CD4-positive, alpha-beta memory T cell (primary cell): ENCODE data around the gene GPC6. TPM values are rescaled to one million over a fixed set of nuclear protein-coding genes. Genes with fewer than 3 reads are reported as not detected.

ENCODE experiments used
- CTCF ChIA-PET: fragments of 350-600 bp; sonication (Branson Sonifier 250); formaldehyde crosslinking; loops from one replicate; lab custom pipeline; 2021; ENCODE audit warnings: inconsistent platforms; ENCODE audit not compliant: partially characterized antibody; lab: Charles Lee
- POLR2A ChIA-PET: fragments of 350-600 bp; sonication (Branson Sonifier 250); formaldehyde crosslinking; loops from one replicate; lab custom pipeline; 2021; ENCODE audit not compliant: partially characterized antibody; lab: Charles Lee
- DNase-seq, 5 donors: peaks; one replicate each; pipeline versions ENCODE4 v3.0.0 to v3.0.0-alpha.2; 2020 to 2022; ENCODE audit warnings: mixed read lengths in 1 of 5
- H3K27ac ChIP-seq: one replicate; pipeline ENCODE4 v1.7.0; 2013; ENCODE audit warnings: low read depth, low read length
- H3K27me3 ChIP-seq: 2 replicates; pipeline ENCODE4 v1.7.0; 2013; ENCODE audit warnings: mild to moderate bottlenecking, low read length, moderate library complexity; ENCODE audit not compliant: insufficient read depth
- H3K36me3 ChIP-seq: 2 replicates; pipeline ENCODE4 v1.7.0; 2013; ENCODE audit warnings: mild to moderate bottlenecking, low read length, moderate library complexity; ENCODE audit not compliant: insufficient read depth
- H3K4me1 ChIP-seq: 2 replicates; pipeline ENCODE4 v1.7.0; 2013; ENCODE audit warnings: mild to moderate bottlenecking, low read length, moderate library complexity; ENCODE audit not compliant: insufficient read depth
- H3K4me3 ChIP-seq, 2 donors: one replicate each; pipeline ENCODE4 v1.7.0; 2013; ENCODE audit warnings: low read length in 2 of 2, mild to moderate bottlenecking in 1 of 2
- H3K9me3 ChIP-seq, 2 donors: one replicate each; pipeline ENCODE4 v1.7.0; 2013; ENCODE audit warnings: low read length in 2 of 2, control low read depth in 1 of 2; ENCODE audit not compliant: control insufficient read depth in 1 of 2
- H3K27ac Mint-ChIP-seq, 7 donors: one replicate each; pipeline ENCODE4 v1.8.0; 2020 to 2021; ENCODE audit warnings: mixed read lengths in 7 of 7, mild to moderate bottlenecking in 6 of 7, inconsistent platforms in 3 of 7, moderate library complexity in 3 of 7
- H3K27me3 Mint-ChIP-seq, 2 donors: one replicate each; pipeline ENCODE4 v1.8.0; 2020 to 2021; ENCODE audit warnings: mixed read lengths in 2 of 2
- H3K36me3 Mint-ChIP-seq, 2 donors: one replicate each; pipeline ENCODE4 v1.8.0; 2020 to 2021; ENCODE audit warnings: mixed read lengths in 2 of 2, inconsistent platforms in 1 of 2, mild to moderate bottlenecking in 1 of 2
- H3K4me1 Mint-ChIP-seq, 4 donors: one replicate each; pipeline ENCODE4 v1.8.0; 2020 to 2021; ENCODE audit warnings: mixed read lengths in 4 of 4, mild to moderate bottlenecking in 1 of 4
- H3K4me3 Mint-ChIP-seq, 8 donors: one replicate each; pipeline ENCODE4 v1.8.0; 2020 to 2021; ENCODE audit warnings: mixed read lengths in 8 of 8, mild to moderate bottlenecking in 7 of 8, moderate library complexity in 6 of 8, inconsistent platforms in 3 of 8
- H3K9me3 Mint-ChIP-seq, 8 donors: one replicate each; pipeline ENCODE4 v1.8.0; 2020 to 2021; ENCODE audit warnings: mixed read lengths in 8 of 8, mild to moderate bottlenecking in 5 of 8, inconsistent platforms in 3 of 8, moderate library complexity in 1 of 8
- intact Hi-C: fragments of 100-400 bp; cut with micrococcal nuclease; formaldehyde crosslinking; loops from one replicate; pipeline ENCODE4 v1.15.1; 2023
- polyA plus RNA-seq, 2 donors: library from polyadenylated mRNA; unstranded; fragments of 300-500 nt; fragmentation: Illumina TruSeq; gene quantifications; one replicate each; pipeline ENCODE4 v1.2.3, GENCODE V29; 2021
- total RNA-seq, 2 experiments: library from RNA; stranded (reverse); gene quantifications; one replicate each; pipeline ENCODE4 v1.2.3, GENCODE V29; 2021

The GPC6 gene
- total and polyA plus RNA-seq, 4 experiments from 2014 or later = not detected

DNA sequence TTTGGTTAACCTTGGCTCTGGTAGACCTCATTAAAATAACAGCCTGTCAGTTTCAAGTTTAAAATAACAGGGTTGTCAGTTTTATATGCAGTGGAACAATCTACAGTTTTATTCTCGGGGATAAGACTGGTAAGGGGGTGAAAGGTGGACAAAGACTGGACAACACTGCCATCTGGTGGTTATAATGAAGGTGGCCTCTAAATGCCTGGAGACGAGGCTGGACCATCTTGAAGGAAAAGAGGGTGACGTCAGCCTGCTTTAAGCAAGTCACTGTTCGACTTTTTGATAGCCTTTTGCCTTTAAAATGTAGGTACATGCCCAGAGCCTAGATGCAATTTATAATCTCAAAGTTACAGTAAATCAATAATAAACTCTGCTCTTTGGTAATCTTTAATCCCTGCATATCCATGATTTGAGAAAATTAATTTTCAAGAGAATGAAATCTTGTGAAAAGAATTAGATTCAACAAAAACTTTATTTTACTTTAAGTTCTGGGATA lies 1135.9 kb downstream of the GPC6 start:
- Histone ChIP-seq H3K4me1 (no peaks in the 10 kb centered on the region), H3K4me3 (no peak overlapping the region), H3K9me3 (no peaks in the 10 kb centered on the region), H3K36me3 (no peaks in the 10 kb centered on the region), H3K27ac (no peak overlapping the region), H3K27me3 (no peaks in the 10 kb centered on the region)
- ChIA-PET POLR2A (interaction anchor here (1.2 kb wide), 1 partner anchor 11 kb away, joined by 3 read pairs; no protein-coding TSS in a partner anchor), CTCF (interaction anchor here (0.7 to 4.0 kb wide), 22 partner anchors 10 to 1989 kb away, joined by 3 to 33 read pairs (median 4); no protein-coding TSS in a partner anchor)
- intact Hi-C loops = loop anchor here (1.0 kb wide), 1 partner anchor 92 kb away; no protein-coding TSS in a partner anchor
- peaks cover 7 to 11% of the 10 kb centered on the region in 2 donors for H3K27me3 Mint-ChIP-seq
- no peaks in the 10 kb centered on the region for H3K9me3 Mint-ChIP-seq
- DNase-seq = peak; percentile 65 to 69 (median 67)
- no peaks in the 10 kb centered on the region for H3K36me3 Mint-ChIP-seq
- H3K27ac Mint-ChIP-seq = no peak overlapping the region
- H3K4me3 Mint-ChIP-seq = no peak overlapping the region
- H3K4me1 Mint-ChIP-seq = peaks cover 0 to 3% (median 2%) of the 10 kb centered on the region in 4 donors

DNA sequence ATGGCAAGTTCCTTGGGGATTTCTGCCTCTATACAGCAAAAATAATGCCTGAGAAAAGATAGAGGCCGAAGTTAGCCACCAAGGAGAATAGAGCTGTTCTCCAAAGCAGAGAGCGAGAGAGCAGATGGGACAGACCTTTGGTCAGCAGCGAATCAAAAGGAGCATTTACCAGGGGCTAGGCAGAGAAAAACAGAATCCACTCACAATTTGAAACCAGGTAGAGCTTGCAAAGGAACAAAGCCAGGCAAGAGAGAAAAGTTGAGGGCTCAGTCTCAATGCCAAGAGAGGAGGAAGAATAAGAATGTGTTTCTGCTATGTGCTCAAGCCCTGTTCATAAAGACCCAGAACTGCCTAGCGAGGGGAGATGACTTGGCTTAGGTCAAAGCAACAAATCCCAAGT lies 1140.1 kb downstream of the GPC6 start:
- no peak for DNase-seq
- Histone ChIP-seq H3K9me3 (no peaks in the 10 kb centered on the region), H3K27ac (no peak overlapping the region), H3K36me3 (no peaks in the 10 kb centered on the region), H3K4me3 (no peak overlapping the region), H3K4me1 (no peaks in the 10 kb centered on the region), H3K27me3 (no peaks in the 10 kb centered on the region)
- Mint-ChIP-seq H3K9me3 (no peaks in the 10 kb centered on the region), H3K4me1 (peaks cover 0 to 3% (median 2%) of the 10 kb centered on the region in 4 donors), H3K36me3 (no peaks in the 10 kb centered on the region), H3K27me3 (peaks cover 14 to 34% of the 10 kb centered on the region in 2 donors), H3K4me3 (no peak overlapping the region), H3K27ac (no peak overlapping the region)
- POLR2A ChIA-PET = no interaction called here
- CTCF ChIA-PET = no interaction called here
- intact Hi-C loops = no loop called here

DNA sequence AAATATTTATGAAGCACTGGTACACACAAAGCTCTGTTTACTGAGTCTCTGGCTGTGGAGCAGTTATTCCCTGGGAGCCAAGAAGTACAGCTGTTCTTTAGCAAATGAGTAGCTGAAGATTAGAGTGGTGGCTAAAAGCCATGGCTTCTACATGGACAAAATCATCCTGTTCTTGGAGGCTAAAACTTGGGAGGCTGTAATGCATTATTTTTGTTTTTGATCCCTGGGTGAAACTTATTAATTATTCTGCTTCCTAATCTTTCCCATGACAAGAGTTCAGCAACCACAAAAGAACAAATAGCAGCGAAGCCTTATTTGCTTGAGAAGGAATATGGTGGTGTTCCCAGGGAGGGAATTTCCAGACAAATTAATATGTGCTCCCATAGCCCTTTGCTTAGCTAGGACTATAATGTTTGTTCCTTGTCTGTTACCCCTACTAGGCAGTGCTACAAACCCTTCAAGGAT lies 1143.4 kb downstream of the GPC6 start:
- no peaks in the 10 kb centered on the region for H3K4me1 Mint-ChIP-seq
- intact Hi-C loops = no loop called here
- no peaks in the 10 kb centered on the region for H3K36me3 Mint-ChIP-seq
- no peak overlapping the region for H3K27ac Mint-ChIP-seq
- POLR2A ChIA-PET = no interaction called here
- Histone ChIP-seq H3K36me3 (no peaks in the 10 kb centered on the region), H3K4me1 (no peaks in the 10 kb centered on the region), H3K9me3 (no peaks in the 10 kb centered on the region), H3K27ac (no peak overlapping the region), H3K4me3 (no peak overlapping the region), H3K27me3 (no peaks in the 10 kb centered on the region)
- no peak overlapping the region for H3K4me3 Mint-ChIP-seq
- no peak for DNase-seq
- peaks cover 19 to 35% of the 10 kb centered on the region in 2 donors for H3K27me3 Mint-ChIP-seq
- H3K9me3 Mint-ChIP-seq = peaks cover 0 to 2% (median 0%) of the 10 kb centered on the region in 8 donors
- CTCF ChIA-PET = no interaction called here

DNA sequence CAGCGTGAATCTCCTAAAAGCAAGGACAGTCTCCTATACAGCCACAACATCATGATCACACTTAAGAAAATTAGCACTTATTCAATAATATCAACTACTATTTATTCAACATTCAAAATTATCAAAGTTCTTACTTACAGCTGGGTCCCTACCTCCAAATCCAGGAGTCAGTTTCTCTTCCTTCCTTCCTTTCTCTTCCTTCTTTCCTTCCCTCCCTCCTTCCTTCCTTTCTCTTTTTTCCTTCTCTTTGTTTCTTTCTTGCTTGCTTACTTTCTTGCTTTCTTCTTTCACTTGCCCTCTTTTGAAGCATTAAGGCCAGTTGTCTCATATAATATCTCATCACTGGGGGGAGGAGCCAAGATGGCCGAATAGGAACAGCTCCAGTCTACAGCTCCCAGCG lies 1145.2 kb downstream of the GPC6 start:
- H3K4me1 ChIP-seq = no peaks in the 10 kb centered on the region
- no peak overlapping the region for H3K27ac Mint-ChIP-seq
- H3K4me3 Mint-ChIP-seq = no peak overlapping the region
- no peak overlapping the region for H3K27ac ChIP-seq
- no peaks in the 10 kb centered on the region for H3K36me3 ChIP-seq
- no peaks in the 10 kb centered on the region for H3K27me3 ChIP-seq
- ChIA-PET POLR2A (no interaction called here), CTCF (no interaction called here)
- no peaks in the 10 kb centered on the region for H3K36me3 Mint-ChIP-seq
- DNase-seq = no peak
- H3K27me3 Mint-ChIP-seq = peaks cover 16 to 29% of the 10 kb centered on the region in 2 donors
- no peak overlapping the region for H3K4me3 ChIP-seq
- no peaks in the 10 kb centered on the region for H3K9me3 ChIP-seq
- H3K9me3 Mint-ChIP-seq = peaks cover 0 to 2% (median 0%) of the 10 kb centered on the region in 8 donors
- intact Hi-C loops = no loop called here
- H3K4me1 Mint-ChIP-seq = no peaks in the 10 kb centered on the region

DNA sequence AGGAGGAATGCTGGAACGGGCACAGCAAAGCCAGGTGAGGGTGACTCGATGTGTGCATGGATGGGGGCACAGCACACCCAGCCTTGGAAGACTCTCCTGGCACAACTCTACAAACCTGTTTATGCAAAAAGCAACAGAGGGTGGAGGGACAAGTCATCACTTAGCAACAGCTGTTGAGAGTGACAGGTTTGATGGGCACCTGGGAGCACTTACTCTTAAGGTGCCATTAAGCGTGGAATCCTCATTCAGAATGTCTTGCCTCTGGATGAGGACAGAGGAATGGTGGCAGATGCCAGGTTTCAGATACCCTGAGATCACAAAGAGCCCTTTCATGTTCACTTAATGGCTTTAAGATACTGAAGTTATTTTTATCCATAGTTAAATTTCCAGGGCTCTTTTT lies 1155.9 kb downstream of the GPC6 start:
- H3K9me3 ChIP-seq = no peaks in the 10 kb centered on the region
- H3K4me3 Mint-ChIP-seq = no peak overlapping the region
- intact Hi-C loops = no loop called here
- no peak for DNase-seq
- ChIA-PET CTCF (no interaction called here), POLR2A (no interaction called here)
- peaks cover 6 to 12% of the 10 kb centered on the region in 2 donors for H3K27me3 Mint-ChIP-seq
- H3K4me3 ChIP-seq = no peak overlapping the region
- H3K4me1 Mint-ChIP-seq = no peaks in the 10 kb centered on the region
- H3K9me3 Mint-ChIP-seq = peaks cover 0 to 4% (median 0%) of the 10 kb centered on the region in 8 donors
- no peaks in the 10 kb centered on the region for H3K4me1 ChIP-seq
- H3K36me3 ChIP-seq = no peaks in the 10 kb centered on the region
- no peaks in the 10 kb centered on the region for H3K36me3 Mint-ChIP-seq
- H3K27me3 ChIP-seq = no peaks in the 10 kb centered on the region
- no peak overlapping the region for H3K27ac ChIP-seq
- H3K27ac Mint-ChIP-seq = no peak overlapping the region

DNA sequence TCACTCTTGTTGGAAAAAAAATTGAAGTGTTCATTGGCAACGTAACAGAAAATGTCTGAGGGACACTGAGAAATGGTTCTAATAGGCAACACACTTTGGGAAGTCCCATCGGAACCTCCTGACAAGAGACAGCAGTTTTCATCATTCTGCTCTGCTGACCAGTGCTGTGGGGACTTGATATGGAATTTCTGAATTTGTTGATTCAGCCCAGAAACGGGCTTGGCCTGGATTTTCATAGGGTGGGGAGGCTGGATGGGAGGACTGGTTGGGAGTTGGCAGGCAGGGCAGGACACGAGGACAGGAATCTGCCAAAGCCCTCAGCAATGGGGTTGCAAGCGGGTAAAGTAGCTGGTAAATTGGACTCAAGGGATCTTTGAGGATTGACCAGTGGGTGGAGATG lies 1156.4 kb downstream of the GPC6 start:
- Histone ChIP-seq H3K27me3 (no peaks in the 10 kb centered on the region), H3K4me3 (no peak overlapping the region), H3K9me3 (no peaks in the 10 kb centered on the region), H3K4me1 (no peaks in the 10 kb centered on the region), H3K27ac (no peak overlapping the region), H3K36me3 (no peaks in the 10 kb centered on the region)
- peaks cover 0 to 1% (median 0%) of the 10 kb centered on the region in 8 donors for H3K9me3 Mint-ChIP-seq
- peaks cover 6 to 12% of the 10 kb centered on the region in 2 donors for H3K27me3 Mint-ChIP-seq
- intact Hi-C loops = no loop called here
- H3K27ac Mint-ChIP-seq = peak overlapping the region in 1 of 7 donors; percentile 52
- ChIA-PET CTCF (no interaction called here), POLR2A (no interaction called here)
- H3K36me3 Mint-ChIP-seq = no peaks in the 10 kb centered on the region
- peak overlapping the region in 1 of 8 donors; percentile 27 for H3K4me3 Mint-ChIP-seq
- H3K4me1 Mint-ChIP-seq = no peaks in the 10 kb centered on the region
- no peak for DNase-seq

DNA sequence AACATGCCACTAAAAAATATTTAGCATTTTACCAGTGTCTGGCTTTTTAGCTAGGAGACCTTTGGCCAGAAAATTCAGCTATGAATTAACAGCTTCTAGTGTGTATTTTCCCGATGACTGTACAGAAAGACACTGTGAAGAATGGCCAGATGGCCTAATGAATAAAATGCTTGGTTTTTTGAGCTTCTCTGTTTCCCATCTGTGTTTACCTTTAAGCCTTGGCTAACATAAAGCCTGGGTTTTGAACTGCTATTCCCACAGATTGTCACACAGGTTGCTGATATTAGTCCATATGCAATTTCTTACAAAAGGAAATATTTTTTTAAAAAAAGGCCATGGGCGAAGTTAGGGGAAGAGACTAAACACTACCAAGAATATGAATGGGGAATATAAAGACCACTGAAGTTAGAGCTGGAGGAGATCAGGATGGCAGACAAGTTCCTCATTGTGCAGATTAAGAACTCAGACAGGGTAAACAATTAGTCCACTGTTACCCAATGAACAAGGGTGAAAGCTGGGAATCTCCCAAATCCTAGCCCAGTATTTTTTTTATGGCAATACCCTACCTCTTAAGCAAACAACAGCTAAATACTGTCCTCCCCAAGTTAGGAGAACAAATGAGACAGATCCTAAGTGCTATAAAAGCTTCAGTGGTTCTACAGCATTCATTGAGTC lies 1157.8 kb downstream of the GPC6 start:
- H3K4me1 Mint-ChIP-seq = no peaks in the 10 kb centered on the region
- DNase-seq = no peak
- H3K27me3 ChIP-seq = no peaks in the 10 kb centered on the region
- peaks cover 5 to 10% of the 10 kb centered on the region in 2 donors for H3K27me3 Mint-ChIP-seq
- ChIA-PET POLR2A (no interaction called here), CTCF (interaction anchor here (1.1 kb wide), 1 partner anchor 22 kb away, joined by 3 read pairs; no protein-coding TSS in a partner anchor)
- no peaks in the 10 kb centered on the region for H3K36me3 ChIP-seq
- H3K9me3 Mint-ChIP-seq = no peaks in the 10 kb centered on the region
- intact Hi-C loops = no loop called here
- H3K4me3 Mint-ChIP-seq = no peak overlapping the region
- H3K9me3 ChIP-seq = no peaks in the 10 kb centered on the region
- no peak overlapping the region for H3K4me3 ChIP-seq
- no peak overlapping the region for H3K27ac Mint-ChIP-seq
- no peak overlapping the region for H3K27ac ChIP-seq
- H3K36me3 Mint-ChIP-seq = no peaks in the 10 kb centered on the region
- no peaks in the 10 kb centered on the region for H3K4me1 ChIP-seq
